Endothelial cell of umbilical vein (primary cell): ENCODE measurements around the gene ZSCAN20. TPM values are rescaled to one million over a fixed set of nuclear protein-coding genes. Genes with fewer than 3 reads are reported as not detected.

ENCODE experiments used
- BruUV-seq: library from RNA; stranded (reverse); fragments of 400-500 nt; replicated peaks from 2 replicates; lab custom pipeline; 2021; lab: Mats Ljungman, UMichigan
- CTCF ChIA-PET: fragments of 300-600, 350-600 bp; sonication (Branson Sonifier 250); formaldehyde crosslinking; loops from one replicate; lab custom pipeline; 2021; ENCODE audit warnings: antibody characterized with exemption, inconsistent platforms; lab: Charles Lee
- POLR2A ChIA-PET: fragments of 300-600, 350-600 bp; sonication (Branson Sonifier 250); formaldehyde crosslinking; loops from one replicate; lab custom pipeline; 2021; ENCODE audit warnings: antibody characterized with exemption, inconsistent platforms; lab: Charles Lee
- DNase-seq: peaks from one replicate; pipeline ENCODE4 v3.0.0-alpha.2; 2011; ENCODE audit warnings: low read depth, low spot score
- FAIRE-seq: peaks from 2 replicates; lab custom pipeline; 2011; peaks lifted over from hg19 to GRCh38; lab: Jason Lieb, UNC
- H2AFZ ChIP-seq: 2 replicates; pipeline ENCODE4 v1.6.0; 2012; ENCODE audit warnings: low read depth, low read length, control low read depth, inconsistent platforms
- H3K27ac ChIP-seq: 2 replicates; pipeline ENCODE4 v1.5.1; 2011; ENCODE audit warnings: low read depth, mild to moderate bottlenecking, control low read depth, low read length, moderate library complexity; ENCODE audit not compliant: insufficient read depth
- H3K27me3 ChIP-seq, 2 experiments: 2 replicates each; pipeline versions ENCODE4 v1.6.0 to v1.6.1; 2011; ENCODE audit warnings: low read length in 2 of 2, mixed read lengths in 1 of 2; ENCODE audit not compliant: control insufficient read depth in 2 of 2, insufficient read depth in 2 of 2
- H3K36me3 ChIP-seq, 2 experiments: 2 replicates in 1 of 2; 3 replicates in 1 of 2; pipeline ENCODE4 v1.5.1; 2011; ENCODE audit warnings: low read length in 2 of 2, mild to moderate bottlenecking in 1 of 2, moderate library complexity in 1 of 2; ENCODE audit not compliant: control insufficient read depth in 2 of 2, insufficient read depth in 2 of 2; ENCODE audit errors: extremely low read depth in 1 of 2
- H3K4me1 ChIP-seq: 3 replicates; pipeline ENCODE4 v1.5.1; 2011; ENCODE audit warnings: mild to moderate bottlenecking, low read length; ENCODE audit not compliant: control insufficient read depth, insufficient read depth; ENCODE audit errors: extremely low read depth
- H3K4me2 ChIP-seq: 2 replicates; pipeline ENCODE4 v1.6.1; 2011; ENCODE audit warnings: low read length, control low read depth, mixed read lengths; ENCODE audit not compliant: insufficient read depth
- H3K4me3 ChIP-seq, 3 experiments: fragments of 200-600 bp in 1 of 3; sonication (generic), shearing (Covaris generic) in 1 of 3; replicated peaks in 1 of 3; 2 replicates each; pipeline ENCODE4 v1.5.1; 2011 to 2016; ENCODE audit warnings: control low read depth in 3 of 3, low read length in 3 of 3, mild to moderate bottlenecking in 2 of 3, inconsistent platforms in 1 of 3, low read depth in 1 of 3, moderate library complexity in 1 of 3; ENCODE audit not compliant: insufficient read depth in 1 of 3
- H3K79me2 ChIP-seq: 2 replicates; pipeline ENCODE4 v1.6.0; 2012; ENCODE audit warnings: low read length, inconsistent platforms; ENCODE audit not compliant: control insufficient read depth, insufficient read depth
- H3K9ac ChIP-seq: replicated peaks from 2 replicates; pipeline ENCODE3; 2011; ENCODE audit warnings: low read length, control low read depth; ENCODE audit not compliant: insufficient read depth; ENCODE audit errors: extremely low read depth
- H3K9me1 ChIP-seq: replicated peaks from 3 replicates; pipeline ENCODE4 v1.6.0; 2011; ENCODE audit warnings: mild to moderate bottlenecking, low read length; ENCODE audit not compliant: control insufficient read depth, insufficient read depth; ENCODE audit errors: extremely low read depth
- H3K9me3 ChIP-seq: replicated peaks from 2 replicates; pipeline ENCODE4 v1.5.1; 2012; ENCODE audit warnings: low read length, inconsistent platforms; ENCODE audit not compliant: control insufficient read depth, insufficient read depth
- H4K20me1 ChIP-seq: replicated peaks from 2 replicates; pipeline ENCODE3; 2011; ENCODE audit warnings: mild to moderate bottlenecking, low read length; ENCODE audit not compliant: control insufficient read depth, insufficient read depth; ENCODE audit errors: extremely low read depth
- EZH2 ChIP-seq: IDR thresholded peaks from 2 replicates; pipeline ENCODE4 v1.6.1; 2012; ENCODE audit warnings: borderline replicate concordance, low read depth, mild to moderate bottlenecking, moderate library complexity, low read length, inconsistent platforms; ENCODE audit not compliant: severe bottlenecking
- FOS ChIP-seq: IDR thresholded peaks from 2 replicates; pipeline ENCODE4 v1.6.1; 2011; ENCODE audit warnings: mild to moderate bottlenecking, low read length, moderate library complexity, borderline replicate concordance; ENCODE audit not compliant: insufficient read depth
- GATA2 ChIP-seq: IDR thresholded peaks from 2 replicates; pipeline ENCODE4 v1.7.0; 2011; ENCODE audit warnings: low read depth, mild to moderate bottlenecking, moderate library complexity, mixed read lengths, low read length; ENCODE audit not compliant: insufficient read length, insufficient read depth
- JUN ChIP-seq: IDR thresholded peaks from 2 replicates; pipeline ENCODE4 v1.6.1; 2011; ENCODE audit warnings: borderline replicate concordance, low read depth; ENCODE audit not compliant: insufficient read length, insufficient read depth
- MYC ChIP-seq: IDR thresholded peaks from one replicate; pipeline ENCODE4 v1.6.1; 2011; ENCODE audit warnings: mild to moderate bottlenecking, low read depth, low read length
- POLR2A ChIP-seq: IDR thresholded peaks from 2 replicates; pipeline ENCODE4 v1.6.1; 2012; ENCODE audit warnings: low read depth, mild to moderate bottlenecking, control low read depth, low read length
- POLR2AphosphoS5 ChIP-seq: IDR thresholded peaks from 2 replicates; pipeline ENCODE4 v1.6.1; 2012; ENCODE audit warnings: low read depth, mild to moderate bottlenecking, control low read depth, low read length, moderate library complexity; ENCODE audit not compliant: insufficient read depth
- dilution Hi-C: fragments of 300-500 bp; cut with MboI; formaldehyde crosslinking; loops from one replicate; pipeline ENCODE4 v1.15.0; 2019; ENCODE audit warnings: low sequenced_read_pairs; ENCODE audit not compliant: extremely low pct_ligation_motif_present
- intact Hi-C: fragments of 100-400 bp; cut with micrococcal nuclease; formaldehyde crosslinking; loops from one replicate; pipeline ENCODE4 v1.10.0; 2022
- polyA plus RNA-seq, 4 experiments: library from polyadenylated mRNA; depleted of rRNA in 3 of 4; stranded (reverse) in 3 of 4; unstranded in 1 of 4; fragments of >200 nt; gene quantifications; 2 replicates each; pipeline versions ENCODE4 v1.2.1 to v1.2.3, GENCODE V29; 2011 to 2012; ENCODE audit warnings: missing spikeins in 1 of 4
- total RNA-seq: library from RNA; stranded (reverse); gene quantifications from 2 replicates; pipeline ENCODE4 v1.2.3, GENCODE V29; 2021
- TF ChIP-seq, protein P1 (sequence below), 2 donors: IDR thresholded peaks; 1 replicate in 1 of 2; 2 replicates in 1 of 2; pipeline ENCODE4 v1.5.1; 2011; ENCODE audit warnings: low read length in 2 of 2, mild to moderate bottlenecking in 2 of 2, moderate library complexity in 2 of 2, control low read depth in 1 of 2, inconsistent platforms in 1 of 2, low read depth in 1 of 2; ENCODE audit not compliant: insufficient read depth in 1 of 2; ENCODE audit errors: extremely low read depth in 1 of 2
- TF ChIP-seq, protein P2 (sequence below): IDR thresholded peaks from 2 replicates; pipeline ENCODE4 v1.6.1; 2011; ENCODE audit not compliant: insufficient read depth, insufficient read length

ZSCAN20 gene
- total and polyA plus RNA-seq, 2 donors (not counting 3 experiments of a cell fraction or from before 2014, with no cell fraction given): 1.2 to 5.8 TPM

DNA sequence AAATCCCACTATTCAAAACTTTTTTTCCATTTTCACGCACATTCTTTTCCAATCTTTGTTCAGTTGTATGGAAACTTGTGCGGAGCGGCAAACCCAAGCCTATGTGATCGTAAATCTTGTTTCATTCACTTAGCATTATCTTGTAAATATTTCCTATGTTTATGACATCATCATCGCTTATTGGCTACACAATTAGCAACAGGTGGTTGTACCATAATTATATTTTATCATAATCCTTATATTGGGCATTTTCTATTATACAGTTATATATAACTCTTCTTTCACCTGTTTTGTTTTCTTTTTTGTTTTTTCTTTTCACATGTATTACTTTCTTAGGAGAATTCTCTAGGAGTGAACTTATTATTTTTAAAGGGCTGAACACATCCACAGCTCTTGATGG is 65.4 kb downstream of the ZSCAN20 start:
- CTCF ChIA-PET: no interaction called here
- Histone ChIP-seq H3K4me2 (no peak overlapping the region), H3K79me2 (no peaks in the 10 kb centered on the region), H3K9me3 (no peaks in the 10 kb centered on the region), H3K27ac (no peak overlapping the region), H3K27me3 (no peaks in the 10 kb centered on the region), H3K9ac (no peak overlapping the region), H2AFZ (no peak overlapping the region), H3K4me1 (no peaks in the 10 kb centered on the region), H4K20me1 (no peaks in the 10 kb centered on the region), H3K4me3 (no peak overlapping the region), H3K9me1 (no peaks in the 10 kb centered on the region), H3K36me3 (no peaks in the 10 kb centered on the region)
- dilution Hi-C loops: no loop called here
- intact Hi-C loops: no loop called here
- POLR2A ChIA-PET: no interaction called here
- TF ChIP-seq FOS (no peak), MYC (no peak), POLR2A (no peak), EZH2 (no peak), JUN (no peak), GATA2 (no peak)
- TF ChIP-seq, protein P1, sequence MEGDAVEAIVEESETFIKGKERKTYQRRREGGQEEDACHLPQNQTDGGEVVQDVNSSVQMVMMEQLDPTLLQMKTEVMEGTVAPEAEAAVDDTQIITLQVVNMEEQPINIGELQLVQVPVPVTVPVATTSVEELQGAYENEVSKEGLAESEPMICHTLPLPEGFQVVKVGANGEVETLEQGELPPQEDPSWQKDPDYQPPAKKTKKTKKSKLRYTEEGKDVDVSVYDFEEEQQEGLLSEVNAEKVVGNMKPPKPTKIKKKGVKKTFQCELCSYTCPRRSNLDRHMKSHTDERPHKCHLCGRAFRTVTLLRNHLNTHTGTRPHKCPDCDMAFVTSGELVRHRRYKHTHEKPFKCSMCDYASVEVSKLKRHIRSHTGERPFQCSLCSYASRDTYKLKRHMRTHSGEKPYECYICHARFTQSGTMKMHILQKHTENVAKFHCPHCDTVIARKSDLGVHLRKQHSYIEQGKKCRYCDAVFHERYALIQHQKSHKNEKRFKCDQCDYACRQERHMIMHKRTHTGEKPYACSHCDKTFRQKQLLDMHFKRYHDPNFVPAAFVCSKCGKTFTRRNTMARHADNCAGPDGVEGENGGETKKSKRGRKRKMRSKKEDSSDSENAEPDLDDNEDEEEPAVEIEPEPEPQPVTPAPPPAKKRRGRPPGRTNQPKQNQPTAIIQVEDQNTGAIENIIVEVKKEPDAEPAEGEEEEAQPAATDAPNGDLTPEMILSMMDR (IDR thresholded peaks at IDR 0.05; ENCODE audit: extremely low read depth in 1 of 2, insufficient read depth in 1 of 2, low read depth in 1 of 2, low read length in 2 of 2): no peak
- FAIRE-seq: no peak
- DNase-seq: no peak
- no TSS peak for BruUV-seq

DNA sequence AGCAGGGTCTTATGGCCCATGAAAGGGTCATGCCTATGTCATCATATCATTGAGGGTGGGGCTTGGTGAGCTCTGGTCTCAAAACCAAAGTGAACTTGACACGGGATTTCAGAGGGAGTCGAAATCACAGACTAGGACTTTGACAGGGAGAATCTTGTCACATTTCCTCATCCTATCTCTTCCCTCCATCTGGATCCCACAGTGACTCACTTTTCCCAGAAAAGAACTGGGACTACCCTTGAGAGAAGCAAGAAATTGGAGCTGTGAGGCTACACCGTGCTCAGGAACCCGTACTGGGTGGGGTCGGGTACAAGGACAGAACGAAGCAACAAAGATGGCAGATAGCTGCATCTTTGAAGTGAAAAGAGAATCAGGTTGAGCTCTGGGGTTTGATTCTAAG is 69.5 kb downstream of the ZSCAN20 start:
- Histone ChIP-seq H3K4me1 (no peaks in the 10 kb centered on the region), H4K20me1 (no peaks in the 10 kb centered on the region), H3K9me1 (no peaks in the 10 kb centered on the region), H3K27me3 (no peaks in the 10 kb centered on the region), H3K36me3 (no peaks in the 10 kb centered on the region), H2AFZ (no peak overlapping the region), H3K4me2 (no peak overlapping the region), H3K9ac (no peak overlapping the region), H3K27ac (no peak overlapping the region), H3K79me2 (no peaks in the 10 kb centered on the region), H3K9me3 (no peaks in the 10 kb centered on the region), H3K4me3 (no peak overlapping the region)
- DNase-seq: no peak
- intact Hi-C loops: no loop called here
- ChIA-PET POLR2A (no interaction called here), CTCF (no interaction called here)
- dilution Hi-C loops: no loop called here
- no TSS peak for BruUV-seq
- TF ChIP-seq POLR2AphosphoS5 (no peak), POLR2A (no peak), MYC (no peak), GATA2 (no peak), FOS (no peak), EZH2 (no peak), JUN (no peak)
- TF ChIP-seq, protein P2, sequence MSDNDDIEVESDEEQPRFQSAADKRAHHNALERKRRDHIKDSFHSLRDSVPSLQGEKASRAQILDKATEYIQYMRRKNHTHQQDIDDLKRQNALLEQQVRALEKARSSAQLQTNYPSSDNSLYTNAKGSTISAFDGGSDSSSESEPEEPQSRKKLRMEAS: no peak
- TF ChIP-seq, protein P1 (IDR thresholded peaks at IDR 0.05; ENCODE audit: extremely low read depth in 1 of 2, insufficient read depth in 1 of 2, low read depth in 1 of 2, low read length in 2 of 2): no peak
- no peak for FAIRE-seq
